Endodermal cell (in vitro differentiated cells): Measurements from ENCODE around the gene SLC9C1. TPM values are rescaled to one million over a fixed set of nuclear protein-coding genes. Genes with fewer than 3 reads are reported as not detected.

Source experiments
- DNase-seq: peaks from one replicate; pipeline ENCODE4 v3.0.0-alpha.2; 2017
- H3K27ac ChIP-seq: 2 replicates; pipeline ENCODE4 v1.5.1; 2013; ENCODE audit warnings: mild to moderate bottlenecking, low read depth, low read length, moderate library complexity
- H3K27me3 ChIP-seq: 2 replicates; pipeline ENCODE4 v1.6.1; 2013; ENCODE audit warnings: mild to moderate bottlenecking, low read length, moderate library complexity; ENCODE audit not compliant: insufficient read depth, control insufficient read depth, poor library complexity, severe bottlenecking
- H3K36me3 ChIP-seq: 2 replicates; pipeline ENCODE4 v1.7.0; 2013; ENCODE audit warnings: mild to moderate bottlenecking, low read length, moderate library complexity; ENCODE audit not compliant: control insufficient read depth, insufficient read depth
- H3K4me1 ChIP-seq: one replicate; pipeline ENCODE4 v1.7.0; 2013; ENCODE audit warnings: low read length; ENCODE audit not compliant: control insufficient read depth, insufficient read depth
- H3K4me3 ChIP-seq: 2 replicates; pipeline ENCODE4 v1.5.1; 2013; ENCODE audit warnings: mild to moderate bottlenecking, low read length, moderate library complexity
- H3K9ac ChIP-seq: 2 replicates; pipeline ENCODE4 v1.6.1; 2013; ENCODE audit warnings: mild to moderate bottlenecking, low read length, moderate library complexity; ENCODE audit not compliant: poor library complexity, severe bottlenecking; ENCODE audit errors: extremely low read depth
- H3K9me3 ChIP-seq: 2 replicates; pipeline ENCODE4 v1.6.1; 2013; ENCODE audit warnings: mild to moderate bottlenecking, low read length, moderate library complexity; ENCODE audit not compliant: control insufficient read depth
- H3K27ac Mint-ChIP-seq: 2 replicates; pipeline ENCODE4 v1.8.0; 2020; ENCODE audit warnings: mixed read lengths
- H3K27me3 Mint-ChIP-seq: 2 replicates; pipeline ENCODE4 v1.8.0; 2021; ENCODE audit warnings: mild to moderate bottlenecking, mixed read lengths; ENCODE audit not compliant: insufficient read depth
- H3K36me3 Mint-ChIP-seq: 2 replicates; pipeline ENCODE4 v1.8.0; 2020; ENCODE audit warnings: low read depth, mixed read lengths
- H3K4me1 Mint-ChIP-seq: 2 replicates; pipeline ENCODE4 v1.8.0; 2020; ENCODE audit warnings: mixed read lengths
- H3K4me3 Mint-ChIP-seq: 2 replicates; pipeline ENCODE4 v1.8.0; 2020; ENCODE audit warnings: mild to moderate bottlenecking, moderate library complexity, mixed read lengths
- H3K9me3 Mint-ChIP-seq: 2 replicates; pipeline ENCODE4 v1.8.0; 2020; ENCODE audit warnings: mild to moderate bottlenecking, mixed read lengths
- WGBS, 2 experiments: methylation state at CpG; one replicate each; pipeline versions ENCODE4 v1.1.5 to v1.1.7; 2013; ENCODE audit warnings: missing lambda C conversion rate in 2 of 2, mixed read lengths in 1 of 2; ENCODE audit not compliant: insufficient coverage in 1 of 2, insufficient read length in 1 of 2; 5-methylcytosine and 5-hydroxymethylcytosine counted together
- total RNA-seq, 2 donors: library from RNA; stranded (reverse); fragmentation: NEBNext Ultra II Directional in 1 of 2; extraction: Animal tissue kit (Norgen Biotek cat#: 25700) in 1 of 2; gene quantifications; 2 replicates in 1 of 2; 3 replicates in 1 of 2; pipeline ENCODE4 v1.2.1, GENCODE V29; 2021
- TF ChIP-seq, protein P1 (sequence below): fragments of 200-600 bp; sonication (generic); conservative IDR thresholded peaks from 2 replicates; pipeline ENCODE4 v1.5.0; 2021; ENCODE audit warnings: antibody characterized with exemption, mild to moderate bottlenecking

Gene SLC9C1
- total RNA-seq, 2 donors from 2014 or later: 0.24 to 0.66 TPM

DNA sequence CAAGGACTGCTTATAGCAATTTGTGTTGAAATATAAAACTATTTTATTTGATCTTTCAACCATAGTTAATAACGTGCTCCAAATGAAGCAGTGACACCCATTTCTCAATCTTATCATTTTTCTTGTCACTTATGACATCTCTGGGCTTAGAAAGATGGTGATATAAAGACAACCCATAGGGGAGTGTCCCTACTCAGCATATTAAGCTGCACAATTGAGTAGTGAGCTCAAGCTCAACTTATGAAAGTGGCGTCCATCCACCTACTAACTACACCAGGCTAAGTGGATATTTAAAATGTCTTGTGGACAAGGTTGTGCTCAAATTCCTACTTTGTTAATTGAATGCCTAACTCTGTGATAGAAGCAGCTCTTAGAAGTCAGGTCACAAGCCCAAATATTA lies 46.7 kb downstream of the SLC9C1 start:
- Histone ChIP-seq H3K9ac (no peak overlapping the region), H3K27me3 (no peaks in the 10 kb centered on the region), H3K36me3 (no peaks in the 10 kb centered on the region), H3K4me1 (no peaks in the 10 kb centered on the region), H3K27ac (no peak overlapping the region), H3K9me3 (no peaks in the 10 kb centered on the region), H3K4me3 (no peak overlapping the region)
- H3K9me3 Mint-ChIP-seq: no peaks in the 10 kb centered on the region
- no peak for DNase-seq
- no peak overlapping the region for H3K27ac Mint-ChIP-seq
- H3K27me3 Mint-ChIP-seq: no peaks in the 10 kb centered on the region
- no peaks in the 10 kb centered on the region for H3K36me3 Mint-ChIP-seq
- H3K4me1 Mint-ChIP-seq: no peaks in the 10 kb centered on the region
- no peak overlapping the region for H3K4me3 Mint-ChIP-seq
- WGBS, 2 experiments: 86% methylated on average over 1 of the region's 2 CpGs; no CpG with 5 or more reads in 1 of the 2 experiments
- TF ChIP-seq, protein P1, sequence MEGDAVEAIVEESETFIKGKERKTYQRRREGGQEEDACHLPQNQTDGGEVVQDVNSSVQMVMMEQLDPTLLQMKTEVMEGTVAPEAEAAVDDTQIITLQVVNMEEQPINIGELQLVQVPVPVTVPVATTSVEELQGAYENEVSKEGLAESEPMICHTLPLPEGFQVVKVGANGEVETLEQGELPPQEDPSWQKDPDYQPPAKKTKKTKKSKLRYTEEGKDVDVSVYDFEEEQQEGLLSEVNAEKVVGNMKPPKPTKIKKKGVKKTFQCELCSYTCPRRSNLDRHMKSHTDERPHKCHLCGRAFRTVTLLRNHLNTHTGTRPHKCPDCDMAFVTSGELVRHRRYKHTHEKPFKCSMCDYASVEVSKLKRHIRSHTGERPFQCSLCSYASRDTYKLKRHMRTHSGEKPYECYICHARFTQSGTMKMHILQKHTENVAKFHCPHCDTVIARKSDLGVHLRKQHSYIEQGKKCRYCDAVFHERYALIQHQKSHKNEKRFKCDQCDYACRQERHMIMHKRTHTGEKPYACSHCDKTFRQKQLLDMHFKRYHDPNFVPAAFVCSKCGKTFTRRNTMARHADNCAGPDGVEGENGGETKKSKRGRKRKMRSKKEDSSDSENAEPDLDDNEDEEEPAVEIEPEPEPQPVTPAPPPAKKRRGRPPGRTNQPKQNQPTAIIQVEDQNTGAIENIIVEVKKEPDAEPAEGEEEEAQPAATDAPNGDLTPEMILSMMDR: no peak

DNA sequence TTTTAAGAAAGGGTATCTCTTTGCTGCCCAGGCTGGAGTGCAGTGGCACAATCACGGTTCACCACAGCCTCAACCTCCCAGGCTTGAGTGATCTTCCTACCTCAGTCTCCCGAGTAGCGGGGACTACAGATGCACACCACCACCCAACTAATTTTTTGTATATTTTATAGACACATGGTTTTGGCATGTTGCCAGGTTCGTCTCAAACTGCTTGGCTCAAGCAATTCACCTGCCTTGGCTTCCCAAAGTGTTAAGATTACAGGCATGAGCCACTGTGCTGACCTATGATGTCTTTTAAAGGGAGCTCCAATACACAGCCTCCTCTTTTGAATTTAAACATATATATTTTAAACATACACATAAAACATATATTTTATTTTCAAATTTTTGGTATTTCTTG lies 60.9 kb downstream of the SLC9C1 start:
- DNase-seq: no peak
- no peaks in the 10 kb centered on the region for H3K27me3 Mint-ChIP-seq
- H3K27me3 ChIP-seq: no peaks in the 10 kb centered on the region
- no peaks in the 10 kb centered on the region for H3K4me1 ChIP-seq
- peaks cover 2% of the 10 kb centered on the region for H3K36me3 Mint-ChIP-seq
- TF ChIP-seq, protein P1: no peak
- no peaks in the 10 kb centered on the region for H3K4me1 Mint-ChIP-seq
- no peak overlapping the region for H3K4me3 ChIP-seq
- H3K27ac Mint-ChIP-seq: no peak overlapping the region
- no peak overlapping the region for H3K27ac ChIP-seq
- H3K9ac ChIP-seq: no peak overlapping the region
- no peaks in the 10 kb centered on the region for H3K36me3 ChIP-seq
- H3K9me3 ChIP-seq: no peaks in the 10 kb centered on the region
- no peak overlapping the region for H3K4me3 Mint-ChIP-seq
- H3K9me3 Mint-ChIP-seq: peaks cover 19% of the 10 kb centered on the region
- WGBS, 2 experiments: 63 to 94% methylated on average over 1 to 4 of the region's 4 CpGs

DNA sequence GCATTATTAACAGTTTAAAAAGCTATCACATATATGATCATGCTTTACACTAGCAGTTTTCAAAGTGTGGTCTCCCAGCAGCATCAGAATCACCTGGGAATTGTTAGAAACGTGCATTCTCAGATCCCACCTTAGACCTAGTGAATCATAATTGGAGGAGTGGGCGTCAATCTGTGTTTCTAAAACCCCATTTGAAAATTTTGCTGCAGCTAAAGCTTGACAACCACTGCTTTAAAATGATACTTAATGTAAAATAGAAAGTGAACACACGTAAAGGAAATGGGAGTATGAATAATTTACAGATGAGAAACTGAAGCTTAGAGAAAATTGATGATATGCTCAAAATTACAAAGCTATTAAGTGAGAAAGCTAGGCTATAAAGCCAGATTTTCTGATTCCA lies 62.3 kb downstream of the SLC9C1 start:
- H3K36me3 Mint-ChIP-seq: peaks cover 2% of the 10 kb centered on the region
- no peaks in the 10 kb centered on the region for H3K27me3 ChIP-seq
- H3K9me3 ChIP-seq: no peaks in the 10 kb centered on the region
- TF ChIP-seq, protein P1: no peak
- no peak for DNase-seq
- no peaks in the 10 kb centered on the region for H3K27me3 Mint-ChIP-seq
- no peaks in the 10 kb centered on the region for H3K36me3 ChIP-seq
- H3K4me1 ChIP-seq: no peaks in the 10 kb centered on the region
- no peak overlapping the region for H3K27ac ChIP-seq
- no peak overlapping the region for H3K4me3 Mint-ChIP-seq
- H3K27ac Mint-ChIP-seq: no peak overlapping the region
- no peak overlapping the region for H3K9ac ChIP-seq
- peaks cover 8% of the 10 kb centered on the region for H3K9me3 Mint-ChIP-seq
- no peak overlapping the region for H3K4me3 ChIP-seq
- WGBS, 2 experiments: 87% methylated on average over 3 of the region's 3 CpGs
- no peaks in the 10 kb centered on the region for H3K4me1 Mint-ChIP-seq
